ENCODE data around the gene HEXD.

HEXD gene

DNA sequence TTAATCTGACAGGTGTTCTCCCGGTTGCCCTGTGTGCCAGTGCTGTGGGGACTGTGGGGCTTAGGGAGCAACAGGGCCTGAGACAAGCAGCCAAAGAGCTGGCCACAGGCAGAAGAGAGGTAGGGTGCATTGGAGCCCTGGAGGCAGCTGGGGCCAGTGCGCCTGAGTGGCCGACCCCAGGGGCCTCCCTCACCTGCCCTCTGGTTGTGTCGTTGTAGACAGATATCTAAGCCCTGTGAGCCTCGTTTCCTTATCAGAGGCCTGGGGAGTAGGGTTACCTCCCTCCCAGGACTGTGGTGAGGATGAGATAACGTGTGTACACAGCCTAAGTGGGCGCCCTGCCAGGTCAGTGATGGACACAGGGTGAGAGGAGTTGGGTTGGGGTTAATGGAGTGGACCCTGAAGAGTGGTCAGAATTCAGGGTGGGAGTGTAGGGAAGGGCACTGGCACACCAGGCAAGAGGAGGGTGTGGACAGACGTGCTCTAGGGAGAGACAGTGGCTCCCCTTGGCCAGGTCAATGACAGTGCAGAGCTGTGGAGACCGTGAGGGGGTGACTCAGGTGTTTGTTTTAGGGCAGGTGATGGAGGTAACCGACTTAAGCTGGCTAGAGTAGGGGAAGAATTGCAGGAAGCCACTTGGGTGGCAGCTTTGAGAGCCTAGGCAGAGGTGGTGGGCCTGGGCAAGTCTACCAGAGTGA, 43.8 kb downstream of the HEXD start:
- DNase-seq = no peak

DNA sequence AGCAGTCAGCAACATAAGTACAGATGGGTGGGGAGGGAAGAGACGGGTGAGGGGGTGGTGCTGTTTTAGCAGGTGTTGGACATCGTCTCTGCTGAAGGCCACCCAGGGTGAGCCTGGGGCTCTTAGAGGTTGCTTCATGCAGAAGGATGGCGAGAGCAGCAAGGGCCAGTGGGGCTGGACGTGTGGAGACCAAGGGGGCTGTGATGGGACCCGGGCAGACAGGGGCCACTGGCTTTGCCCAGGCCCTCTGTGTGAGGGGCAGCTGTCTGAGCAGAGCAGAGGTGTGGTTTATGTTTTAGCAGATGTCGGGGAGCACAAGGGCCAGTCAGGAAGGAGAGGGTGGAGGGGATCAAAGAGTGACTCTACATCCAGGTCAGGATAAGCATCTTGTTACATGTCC, 45.2 kb downstream of the HEXD start:
- DNase-seq = no peak

DNA sequence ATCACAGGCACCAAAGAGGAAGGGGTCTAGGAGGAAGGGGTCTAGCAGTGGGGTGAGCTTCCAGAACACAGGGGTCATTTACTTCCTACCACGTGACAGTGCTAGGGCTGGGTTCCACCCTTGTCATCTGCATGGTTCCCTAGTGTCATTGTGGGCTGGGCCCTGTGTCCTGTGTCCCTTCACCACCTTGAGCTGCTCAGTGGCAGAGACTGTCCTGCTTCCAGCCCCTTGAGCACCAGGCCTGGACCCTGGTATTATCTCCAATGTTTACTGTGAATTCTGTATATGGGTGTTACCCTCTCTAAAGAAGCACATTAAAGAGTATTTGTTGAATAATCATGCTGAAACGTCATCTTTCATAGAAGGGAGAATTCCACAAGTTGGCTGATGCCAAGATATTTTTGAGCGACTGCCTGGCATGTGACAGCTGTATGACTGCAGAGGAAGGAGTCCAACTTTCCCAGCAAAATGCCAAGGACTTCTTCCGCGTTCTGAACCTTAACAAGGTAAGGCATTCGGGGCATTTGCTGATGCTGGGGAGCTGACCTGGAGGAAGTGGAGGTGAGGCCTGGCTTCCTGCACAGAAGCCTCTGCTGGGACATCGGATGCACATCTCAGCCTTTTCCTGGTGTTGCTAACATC, 45.9 kb downstream of the HEXD start:
- no peak for DNase-seq

DNA sequence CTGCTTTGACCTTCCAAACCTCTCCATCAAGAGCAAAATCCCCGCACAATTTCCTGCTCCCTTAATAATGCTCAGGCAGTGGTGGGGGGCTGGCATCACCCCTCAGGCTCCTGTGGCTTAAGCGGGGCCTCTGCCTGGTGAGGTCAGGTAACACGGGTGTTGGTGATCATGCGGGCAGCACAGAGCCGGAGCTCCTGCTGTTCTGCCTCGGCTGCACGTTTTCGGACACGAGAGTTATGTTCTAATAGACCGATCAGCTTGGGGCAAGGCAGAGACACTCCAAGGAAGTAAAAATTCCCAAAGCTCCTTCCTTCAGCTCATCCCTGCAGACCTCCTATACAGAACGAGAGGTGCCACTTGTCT, 46.4 kb downstream of the HEXD start:
- DNase-seq = no peak

DNA sequence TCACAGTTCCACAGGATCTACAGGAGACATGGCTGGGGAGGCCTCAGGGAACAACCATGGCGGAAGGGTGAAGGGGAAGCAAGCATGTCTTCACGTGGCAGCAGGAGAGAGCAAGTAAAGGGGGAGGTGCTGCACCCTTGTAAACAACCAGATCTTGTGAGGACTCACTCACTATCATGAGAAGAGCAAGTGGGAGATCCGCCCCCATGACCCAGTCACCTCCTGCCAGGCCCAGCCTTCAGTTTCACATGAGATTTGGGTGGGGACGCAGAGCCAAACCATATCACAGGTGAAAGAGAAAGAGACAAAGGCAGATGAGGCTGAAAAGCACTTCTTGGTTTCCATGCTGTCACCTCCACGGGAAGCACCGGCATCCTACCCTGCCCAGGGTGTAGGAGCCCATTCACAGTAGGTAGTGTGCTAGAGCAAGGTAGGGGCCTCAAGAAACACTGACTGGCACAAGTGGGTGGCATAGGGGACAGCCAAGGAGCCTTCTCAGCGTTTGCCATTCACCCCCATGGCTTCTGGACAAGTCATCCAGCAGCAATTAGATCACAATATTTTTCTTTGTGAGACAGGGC, 47.0 kb downstream of the HEXD start:
- no peak for DNase-seq

DNA sequence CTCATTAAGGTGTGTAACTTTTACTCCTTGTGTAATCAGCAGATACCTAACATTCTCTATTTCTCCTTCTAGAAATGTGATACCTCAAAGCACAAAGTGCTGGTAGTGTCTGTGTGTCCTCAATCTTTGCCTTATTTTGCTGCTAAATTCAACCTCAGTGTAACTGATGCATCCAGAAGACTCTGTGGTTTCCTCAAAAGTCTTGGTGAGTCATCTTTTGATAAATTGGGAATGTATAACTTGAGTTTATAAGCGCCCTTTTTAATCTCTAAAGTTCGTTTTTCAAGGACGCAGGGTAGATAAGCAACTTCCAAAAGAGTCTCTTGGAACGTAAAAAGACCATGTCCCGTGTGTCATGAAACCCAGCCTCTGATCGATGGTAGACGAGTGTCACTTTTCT, 50.5 kb downstream of the HEXD start:
- no peak for DNase-seq

DNA sequence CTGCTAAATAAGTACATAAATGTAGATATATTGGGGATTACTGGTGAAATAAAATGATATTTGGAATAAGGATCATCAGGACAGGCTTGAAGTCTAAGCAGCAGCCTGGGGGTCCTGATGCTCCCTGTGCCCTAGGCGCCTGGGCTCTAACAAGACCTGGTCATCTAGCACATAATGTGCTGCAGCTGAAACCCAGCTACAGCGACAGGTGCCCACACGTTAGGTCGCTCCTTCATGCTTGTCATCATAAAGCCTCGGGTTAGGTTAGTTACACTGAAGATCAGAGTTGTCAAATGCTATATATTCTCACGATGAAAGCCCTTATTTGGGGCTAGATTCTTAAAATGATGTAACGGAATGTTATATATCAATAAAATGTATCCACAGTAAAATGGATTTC, 51.9 kb downstream of the HEXD start:
- no peak for DNase-seq

DNA sequence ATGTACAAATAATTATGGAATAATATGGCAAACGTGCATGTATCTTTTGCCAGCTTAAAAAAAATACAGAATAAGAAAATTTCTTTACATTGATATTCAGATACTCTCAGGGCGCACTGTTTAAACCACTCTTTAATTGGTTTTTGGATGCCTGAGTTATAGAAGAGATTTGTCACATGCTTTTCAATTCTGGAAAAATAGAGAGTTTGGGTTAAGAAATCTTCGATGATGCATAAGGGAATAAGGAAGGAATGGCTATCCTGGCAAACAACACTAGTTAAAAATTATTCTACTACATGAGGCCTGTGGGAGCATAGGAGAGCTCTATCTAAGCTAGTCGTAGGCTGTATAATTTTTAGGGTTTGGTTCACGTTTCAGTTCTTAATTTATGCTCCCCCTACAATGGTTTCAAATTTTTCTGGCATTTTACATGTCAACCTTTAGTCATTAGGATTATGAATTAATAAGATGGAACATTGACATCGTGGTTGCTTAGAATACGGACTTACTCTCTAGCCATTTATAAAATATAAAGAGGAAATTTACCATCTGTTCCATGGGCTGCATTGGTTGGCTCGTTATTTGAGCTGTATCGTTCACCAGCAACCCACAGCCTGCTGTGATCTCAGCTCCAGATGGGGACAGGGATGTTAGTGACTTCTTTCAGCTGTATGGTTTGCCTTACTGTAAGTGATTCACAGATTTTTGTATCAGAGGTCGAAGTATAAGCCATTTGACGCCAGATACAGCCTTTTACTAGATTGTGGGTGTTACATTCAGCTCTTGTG, 56.3 kb downstream of the HEXD start:
- DNase-seq = no peak

DNA sequence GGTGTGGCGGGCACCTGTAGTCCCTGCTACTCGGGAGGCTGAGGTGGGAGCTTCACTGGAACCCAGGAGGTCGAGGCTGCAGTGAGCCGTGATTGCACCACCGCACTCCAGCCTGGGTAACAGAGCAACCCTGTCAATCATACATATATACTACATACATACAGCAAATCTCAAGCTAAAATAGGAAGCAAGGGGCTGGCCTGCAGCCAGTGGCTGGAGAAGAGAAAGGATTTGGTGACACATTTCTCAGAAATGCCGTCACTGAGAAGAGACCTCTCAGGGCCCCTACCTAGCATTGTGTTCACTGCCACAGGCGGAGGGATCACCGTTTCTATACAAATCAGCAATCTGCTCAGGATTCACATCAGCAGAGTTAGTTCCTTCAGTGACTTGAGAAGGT, 57.3 kb downstream of the HEXD start:
- no peak for DNase-seq

DNA sequence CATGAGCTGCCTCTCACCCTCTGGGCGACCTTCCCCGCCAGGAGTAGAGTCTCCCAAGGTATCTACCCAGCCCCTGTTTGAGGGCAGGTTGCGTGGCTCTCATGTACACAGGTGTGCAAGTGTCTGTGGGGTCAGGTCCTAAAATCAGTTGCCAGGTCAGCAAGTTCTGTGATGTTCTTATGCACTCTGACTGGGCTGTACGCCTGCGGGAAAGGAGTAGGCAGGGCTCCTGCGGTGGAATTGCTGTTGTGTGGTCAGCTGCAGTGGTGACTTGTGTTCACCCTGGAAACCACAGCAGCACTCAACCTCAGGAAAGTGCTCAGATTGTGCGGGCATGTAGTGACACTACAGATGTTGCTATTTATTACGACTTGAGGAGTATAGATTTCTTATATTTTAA, 59.8 kb downstream of the HEXD start:
- no peak for DNase-seq

DNA sequence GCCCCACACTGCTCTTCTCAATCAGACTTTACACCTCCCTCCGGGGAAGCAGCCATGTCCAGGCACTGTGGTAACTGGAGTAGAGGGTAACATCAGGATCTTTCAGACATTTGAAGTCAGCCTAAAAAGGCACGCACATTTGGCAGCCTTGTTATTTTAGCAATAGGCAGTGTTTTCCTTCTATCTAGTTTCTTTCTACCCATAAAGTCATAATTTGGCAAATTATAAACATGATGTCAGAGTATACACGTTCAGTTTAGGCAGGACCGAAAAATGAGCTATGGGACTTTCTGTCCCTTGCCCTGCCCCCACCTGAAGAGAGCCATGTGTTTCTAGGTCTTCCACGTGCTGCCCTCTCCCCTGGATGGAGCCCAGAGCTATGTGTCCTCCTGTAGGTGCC, 61.5 kb downstream of the HEXD start:
- no peak for DNase-seq

DNA sequence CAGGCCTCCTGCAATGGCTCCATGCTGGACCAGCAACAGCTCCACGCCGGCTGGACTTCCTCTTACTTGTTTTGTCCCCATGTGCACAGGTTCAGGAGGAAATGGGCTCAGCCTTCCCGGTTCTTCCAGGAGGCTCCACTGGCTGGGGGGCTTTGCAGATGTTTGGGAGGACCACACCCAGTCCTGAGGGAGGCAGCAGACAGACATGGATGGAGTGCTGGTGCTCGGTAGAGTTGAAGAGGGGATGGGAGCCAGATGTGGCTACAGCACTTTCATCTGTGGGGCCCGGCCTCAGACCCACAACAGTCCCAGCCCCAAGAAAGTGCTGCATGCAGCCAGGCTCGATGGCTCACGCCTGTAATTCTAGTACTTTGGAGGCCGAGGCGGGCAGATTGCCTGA, 62.2 kb downstream of the HEXD start:
- no peak for DNase-seq

DNA sequence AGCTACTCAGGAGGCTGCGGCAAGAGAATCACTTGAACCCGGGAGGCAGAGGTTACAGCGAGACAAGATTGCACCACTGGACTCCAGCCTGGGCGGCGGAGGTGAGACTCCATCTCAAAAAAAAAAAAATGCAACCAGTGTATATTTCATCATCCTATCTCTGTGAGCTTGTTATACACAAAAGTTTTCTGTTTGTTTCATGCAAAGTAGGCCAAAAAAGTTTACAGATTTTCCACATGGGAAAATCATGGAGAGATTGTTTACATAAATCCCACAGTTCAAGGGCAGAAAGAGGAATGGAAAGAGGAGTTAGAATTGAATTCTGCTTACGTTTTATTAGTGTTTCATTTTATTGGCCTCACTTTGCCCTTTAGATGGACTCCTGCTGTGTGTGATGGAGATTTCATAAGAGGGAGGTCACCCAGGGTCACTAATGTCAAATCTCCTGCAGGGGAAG, 65.1 kb downstream of the HEXD start:
- no peak for DNase-seq

DNA sequence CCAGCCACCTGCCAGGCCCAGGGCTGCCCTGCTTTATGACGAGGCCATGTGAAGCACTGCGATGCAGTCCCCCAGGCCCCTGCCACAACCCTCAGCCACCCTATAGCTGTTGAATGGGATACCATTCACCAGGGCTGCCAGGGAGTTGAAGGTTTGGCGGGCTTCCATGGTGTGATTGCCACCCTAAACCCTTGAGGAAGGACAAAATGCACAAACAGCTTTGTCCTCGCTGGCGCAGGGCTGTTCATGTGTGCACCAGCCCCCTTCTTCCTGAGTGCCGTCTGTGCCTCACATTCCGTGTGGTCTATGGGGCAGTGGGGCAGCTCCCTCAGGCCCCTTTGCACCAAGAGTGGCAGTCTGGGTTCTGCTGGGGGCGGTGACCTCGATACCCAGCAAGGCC, 65.7 kb downstream of the HEXD start:
- no peak for DNase-seq

DNA sequence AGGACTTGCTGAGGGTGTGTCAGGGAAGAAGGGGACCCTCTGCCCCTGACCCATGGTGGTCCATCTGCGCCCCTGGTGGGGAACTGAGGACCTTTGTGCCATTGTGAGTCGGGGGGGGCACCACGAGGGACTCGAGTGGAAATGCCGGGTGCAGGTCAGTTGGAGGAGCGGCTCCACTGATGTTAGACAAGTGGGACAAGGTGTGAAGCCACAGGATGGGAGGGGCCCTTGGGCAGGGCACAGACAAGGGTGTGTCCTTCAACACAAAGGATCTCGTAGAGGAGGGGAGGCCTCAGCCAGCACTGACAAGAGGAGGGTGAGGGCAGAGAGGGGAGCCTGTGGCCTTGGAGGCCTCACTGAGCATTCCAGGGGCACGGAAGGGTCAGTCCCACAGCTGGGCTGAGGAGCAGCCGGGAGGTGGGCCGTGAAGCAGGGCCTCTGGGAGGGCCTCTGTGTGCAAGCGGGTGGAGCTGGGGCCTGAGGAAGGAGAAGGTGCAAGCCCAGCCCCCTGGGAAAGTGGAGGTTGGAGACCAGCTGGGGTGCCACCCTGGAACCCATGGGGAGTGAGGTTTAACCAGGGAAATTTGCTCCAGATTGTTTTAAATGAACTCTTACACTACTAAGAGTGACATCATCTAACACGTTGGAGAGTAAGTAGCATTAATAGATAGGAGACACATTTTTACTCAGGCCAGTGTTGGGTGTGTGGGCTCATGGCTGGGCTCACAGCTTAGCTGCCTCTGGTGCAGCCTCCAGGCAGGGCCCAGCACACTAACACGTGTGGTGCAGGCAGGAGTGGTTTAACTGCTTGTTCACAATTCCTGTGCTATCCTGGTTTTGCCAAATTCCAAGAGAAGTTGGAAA, 68.3 kb downstream of the HEXD start:
- DNase-seq = no peak

DNA sequence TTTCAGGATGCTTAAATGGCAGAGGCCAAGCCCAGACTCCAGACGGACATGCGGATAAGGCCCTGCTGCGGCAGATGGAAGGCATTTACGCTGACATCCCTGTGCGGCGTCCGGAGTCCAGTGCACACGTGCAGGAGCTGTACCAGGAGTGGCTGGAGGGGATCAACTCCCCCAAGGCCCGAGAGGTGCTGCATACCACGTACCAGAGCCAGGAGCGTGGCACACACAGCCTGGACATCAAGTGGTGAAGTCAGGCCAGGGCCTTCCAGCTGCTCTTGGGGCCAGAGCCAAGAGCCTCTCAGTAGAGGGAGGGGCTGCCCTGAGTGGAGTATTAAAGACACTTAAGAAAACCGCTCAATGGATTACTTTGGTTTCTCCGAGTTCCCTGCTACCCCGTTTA, 69.8 kb downstream of the HEXD start:
- no peak for DNase-seq

DNA sequence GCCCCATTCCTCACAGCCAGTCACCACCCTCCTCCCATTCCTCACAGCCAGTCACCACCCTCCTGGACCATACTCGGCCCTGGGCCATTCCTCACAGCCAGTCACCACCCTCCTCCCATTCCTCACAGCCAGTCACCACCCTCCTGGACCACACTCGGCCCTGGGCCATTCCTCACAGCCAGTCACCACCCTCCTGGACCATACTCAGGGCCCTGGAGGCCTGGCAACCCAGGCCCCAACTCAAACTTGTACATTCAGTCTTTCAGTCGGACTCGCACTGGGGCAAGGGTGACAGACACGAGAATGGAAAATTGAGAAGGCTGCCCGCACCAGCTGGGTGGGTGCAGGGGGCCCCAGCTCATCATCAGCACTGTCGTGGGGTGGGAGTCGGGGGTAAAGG, 71.0 kb downstream of the HEXD start:
- no peak for DNase-seq

DNA sequence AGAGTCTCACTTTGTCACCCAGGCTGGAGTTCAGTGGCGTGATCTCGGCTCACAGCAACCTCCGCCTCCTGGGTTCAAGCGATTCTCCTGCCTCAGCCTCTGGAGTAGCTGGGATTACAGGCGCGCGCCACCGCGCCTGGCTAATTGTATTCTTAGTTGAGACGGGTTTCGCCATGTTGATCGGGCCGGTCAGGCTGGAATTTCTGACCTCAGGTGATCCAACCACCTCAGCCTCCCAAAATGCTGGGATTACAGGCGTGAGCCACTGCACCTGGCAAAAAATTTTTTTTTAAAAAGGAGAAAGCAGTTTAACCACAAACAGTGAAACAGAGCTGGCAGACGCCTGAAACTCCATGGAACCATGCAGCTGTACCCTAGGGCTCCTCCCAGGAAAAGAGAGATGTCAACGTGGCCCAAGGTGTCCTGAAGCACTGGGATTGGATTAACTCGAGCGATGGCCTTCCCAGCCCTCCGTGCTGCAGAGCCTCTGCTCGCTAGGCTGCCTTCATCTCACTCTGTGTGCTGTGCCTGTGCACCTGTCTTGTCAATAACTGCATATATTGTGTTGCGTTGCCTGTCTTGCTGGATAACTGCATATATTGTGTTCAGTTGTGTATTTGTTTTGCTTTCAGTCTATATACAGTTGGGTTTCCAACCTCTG, 71.8 kb downstream of the HEXD start:
- no peak for DNase-seq

DNA sequence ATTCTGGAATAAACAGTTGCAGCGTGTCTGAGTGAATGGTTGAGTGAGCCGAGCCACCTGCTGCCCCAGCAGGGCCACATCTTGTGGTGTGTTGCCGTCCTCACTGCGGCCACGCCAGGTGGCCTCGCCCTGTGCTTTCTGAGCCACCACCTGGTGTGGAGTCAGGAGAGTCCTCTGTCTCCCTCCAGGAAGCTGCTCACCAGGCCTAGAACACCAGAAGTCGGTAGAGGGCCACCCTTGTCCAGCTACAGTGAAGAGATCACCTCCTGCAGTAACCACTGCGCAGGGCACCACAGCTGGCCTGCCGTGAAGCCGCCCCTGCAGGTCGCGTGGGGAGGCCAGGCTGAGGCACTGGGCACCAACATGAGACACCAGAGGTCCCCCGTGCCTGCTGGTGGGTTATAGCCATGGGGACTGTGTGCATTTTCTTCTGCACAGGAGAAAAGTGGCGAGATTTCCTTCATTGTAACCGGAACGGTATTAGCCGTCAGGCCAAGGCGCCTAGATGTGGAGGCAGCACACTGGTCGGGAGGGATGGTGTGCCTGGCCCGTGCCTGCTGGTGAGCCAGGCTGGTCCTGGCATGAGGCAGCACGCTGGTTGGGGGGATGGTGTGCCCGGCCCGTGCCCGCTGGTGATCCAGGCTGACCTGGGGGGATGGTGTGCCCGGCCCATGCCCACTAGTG, 72.5 kb downstream of the HEXD start:
- no peak for DNase-seq

DNA sequence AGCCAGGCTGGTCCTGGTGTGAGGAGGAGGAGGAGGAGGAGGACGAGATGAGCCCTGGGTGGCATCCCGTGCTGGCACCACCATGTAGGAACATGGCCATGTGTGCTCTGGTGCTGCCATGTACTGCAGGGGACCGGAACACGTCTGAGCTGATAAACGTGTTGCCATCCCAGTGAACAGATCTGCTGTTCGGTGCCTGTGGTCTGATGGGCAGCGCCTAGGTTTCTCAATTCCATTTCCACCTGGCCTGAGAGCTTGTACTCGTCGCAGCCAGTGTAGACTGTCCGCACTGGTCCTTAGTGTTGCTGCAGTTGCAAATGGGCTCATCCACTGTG, 73.0 kb downstream of the HEXD start:
- no peak for DNase-seq

DNA sequence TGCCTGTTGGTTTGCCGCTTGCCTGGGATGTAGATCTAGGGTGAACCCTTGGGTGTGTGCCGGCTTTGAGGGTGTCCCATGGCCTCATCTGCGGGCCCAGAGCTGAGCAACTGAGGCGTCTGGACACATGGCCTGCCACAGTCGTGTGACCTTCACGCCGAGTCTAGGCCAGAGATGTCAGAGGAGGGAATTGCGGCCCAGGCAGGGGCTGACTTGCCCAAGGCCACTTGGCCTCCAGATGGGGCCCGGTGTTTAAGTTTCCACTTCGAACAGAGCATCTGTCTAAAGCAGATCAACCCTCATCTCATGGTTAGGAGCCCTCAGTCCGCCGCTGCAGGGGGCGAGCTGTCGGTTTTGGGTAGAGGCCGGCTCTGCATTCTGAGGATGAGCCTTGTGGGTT, 73.4 kb downstream of the HEXD start:
- no peak for DNase-seq

Data from NCI-H1436 treated with DMSO at 0.1 percent for 48 hours (cell line).